Stimulated activated CD8-positive, alpha-beta memory T cell treated with anti-CD3 and anti-CD28 coated beads, Interleukin-15, amount 100 ng/mL, for 1 hour (primary cell): Measurements from ENCODE around the gene SFXN2.
"Not testable (repeated sequence)": the region's sequence is repeated elsewhere in the genome, so short reads cannot be mapped to it uniquely, and the experiment has no call there.

Experiments
- DNase-seq: peaks from one replicate; pipeline ENCODE4 v3.0.0-alpha.2; 2020; ENCODE audit warnings: low read depth

The SFXN2 gene

GRCh38 chr10:102681696-102682095 is 32.7 kb upstream of the SFXN2 start:
- DNase-seq, result no peak

GRCh38 chr10:102682416-102682815 is 32.0 kb upstream of the SFXN2 start:
- DNase-seq, result no peak

- no peak for DNase-seq
Observed at GRCh38 chr10:102682981-102683380, 31.5 kb upstream of the SFXN2 start.

GRCh38 chr10:102683736-102684135 is 30.7 kb upstream of the SFXN2 start:
- no peak for DNase-seq

- DNase-seq, result no peak
Observed at GRCh38 chr10:102691285-102692066, 23.0 kb upstream of the SFXN2 start.

GRCh38 chr10:102695401-102695800 is 19.0 kb upstream of the SFXN2 start:
- DNase-seq, result not testable (repeated sequence)

GRCh38 chr10:102696736-102697135 is 17.7 kb upstream of the SFXN2 start:
- DNase-seq, result no peak

GRCh38 chr10:102698894-102699293 is 15.5 kb upstream of the SFXN2 start:
- no peak for DNase-seq

- DNase-seq, result no peak
Observed at GRCh38 chr10:102701272-102701671, 13.2 kb upstream of the SFXN2 start.

GRCh38 chr10:102701796-102702195 is 12.6 kb upstream of the SFXN2 start:
- no peak for DNase-seq

GRCh38 chr10:102702742-102703141 is 11.7 kb upstream of the SFXN2 start:
- DNase-seq, result no peak

- DNase-seq, result no peak
Observed at GRCh38 chr10:102704915-102705314, 9.5 kb upstream of the SFXN2 start.

GRCh38 chr10:102705531-102705930 is 8.9 kb upstream of the SFXN2 start:
- DNase-seq, result no peak

GRCh38 chr10:102710609-102711008 is 3.8 kb upstream of the SFXN2 start:
- no peak for DNase-seq

- DNase-seq, result no peak
Observed at GRCh38 chr10:102712089-102712488, 2.3 kb upstream of the SFXN2 start.

GRCh38 chr10:102712843-102713538 is 1.4 kb upstream of the SFXN2 start:
- no peak for DNase-seq

- peak; percentile 39 for DNase-seq
Observed at GRCh38 chr10:102713539-102713813, 960 bp upstream of the SFXN2 start.

GRCh38 chr10:102713814-102714620 is 419 bp upstream of the SFXN2 start, which contains the start of gene ARL3:
Gene ARL3, minus strand, starts transcription at chr10:102714397. Its CDS starts 122 bp downstream, at chr10:102714275.
- DNase-seq, result peak; percentile 87

- DNase-seq, result no peak
Observed at GRCh38 chr10:102715880-102716279, 1.4 kb downstream of the SFXN2 start.

GRCh38 chr10:102716900-102717565 is 2.6 kb downstream of the SFXN2 start:
- DNase-seq, result not testable (repeated sequence)

GRCh38 chr10:102718220-102718619 is 3.8 kb downstream of the SFXN2 start:
- DNase-seq, result no peak

- no peak for DNase-seq
Observed at GRCh38 chr10:102720337-102720736, 5.9 kb downstream of the SFXN2 start.
